HepG2 (cell line): ENCODE measurements around the gene BTBD8.

ENCODE experiments used
- HDAC6 ChIP-seq: fragments of 200-600 bp; sonication (generic); IDR thresholded peaks from 2 replicates; pipeline ENCODE4 v1.7.0; 2017; ENCODE audit warnings: mild to moderate bottlenecking, antibody characterized with exemption, low read length, low read depth
- NFIC ChIP-seq: IDR thresholded peaks from 2 replicates; pipeline ENCODE4 v1.6.1; 2012; ENCODE audit warnings: mild to moderate bottlenecking, low read length, inconsistent platforms
- NFKB2 ChIP-seq: sonication (generic); formaldehyde crosslinking; IDR thresholded peaks from 2 replicates; pipeline ENCODE4 v1.4.0; 2020; ENCODE audit warnings: missing genetic modification reagents, borderline replicate concordance
- POLR2AphosphoS5 ChIP-seq: IDR thresholded peaks from 2 replicates; pipeline ENCODE4 v1.6.1; 2012; ENCODE audit warnings: low read depth, low read length
- YY1 ChIP-seq: IDR thresholded peaks from 2 replicates; pipeline ENCODE4 v1.6.1; 2011; ENCODE audit warnings: low read length, low read depth, moderate library complexity, mild to moderate bottlenecking; ENCODE audit not compliant: insufficient read depth, insufficient replicate concordance
- ZNF207 ChIP-seq: fragments of 450-650 bp; IDR thresholded peaks from 2 replicates; pipeline ENCODE4 v1.6.1; 2016; ENCODE audit warnings: antibody characterized with exemption, borderline replicate concordance
- TF ChIP-seq, protein P1 (sequence below): sonication (generic); formaldehyde crosslinking; IDR thresholded peaks from 2 replicates; pipeline ENCODE4 v1.8.0; 2022; ENCODE audit warnings: missing genetic modification reagents, mild to moderate bottlenecking, borderline replicate concordance
- TF ChIP-seq, protein P2 (sequence below): sonication (generic); formaldehyde crosslinking; IDR thresholded peaks from 2 replicates; pipeline ENCODE4 v1.5.0; 2020; ENCODE audit warnings: mild to moderate bottlenecking, missing genetic modification reagents, moderate library complexity

DNA sequence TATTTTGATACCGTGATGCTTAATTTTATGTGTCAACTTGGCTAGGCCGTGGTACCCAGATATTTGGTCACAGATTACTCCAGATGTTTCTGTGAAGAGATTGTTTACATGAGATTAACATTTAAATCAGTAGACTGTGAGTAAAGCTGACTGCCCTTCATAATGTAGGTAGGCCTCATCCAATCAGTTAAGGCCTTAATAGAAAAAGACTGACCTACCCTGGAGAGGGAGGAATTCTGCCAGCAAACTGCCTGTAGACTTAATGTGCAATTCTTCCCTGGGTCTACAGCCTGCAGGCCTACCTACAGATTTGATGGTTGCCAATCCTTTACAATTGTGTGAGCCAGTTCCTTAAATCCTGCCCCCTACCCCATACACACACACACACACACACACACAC is 9.3 kb upstream of the BTBD8 start:
- TF ChIP-seq, protein P1, sequence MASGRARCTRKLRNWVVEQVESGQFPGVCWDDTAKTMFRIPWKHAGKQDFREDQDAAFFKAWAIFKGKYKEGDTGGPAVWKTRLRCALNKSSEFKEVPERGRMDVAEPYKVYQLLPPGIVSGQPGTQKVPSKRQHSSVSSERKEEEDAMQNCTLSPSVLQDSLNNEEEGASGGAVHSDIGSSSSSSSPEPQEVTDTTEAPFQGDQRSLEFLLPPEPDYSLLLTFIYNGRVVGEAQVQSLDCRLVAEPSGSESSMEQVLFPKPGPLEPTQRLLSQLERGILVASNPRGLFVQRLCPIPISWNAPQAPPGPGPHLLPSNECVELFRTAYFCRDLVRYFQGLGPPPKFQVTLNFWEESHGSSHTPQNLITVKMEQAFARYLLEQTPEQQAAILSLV (CRISPR knock-in tag): no peak
- TF ChIP-seq YY1 (no peak), HDAC6 (no peak), POLR2AphosphoS5 (no peak), ZNF207 (no peak), NFKB2 (CRISPR knock-in tag) (no peak), NFIC (no peak)
- TF ChIP-seq, protein P2, sequence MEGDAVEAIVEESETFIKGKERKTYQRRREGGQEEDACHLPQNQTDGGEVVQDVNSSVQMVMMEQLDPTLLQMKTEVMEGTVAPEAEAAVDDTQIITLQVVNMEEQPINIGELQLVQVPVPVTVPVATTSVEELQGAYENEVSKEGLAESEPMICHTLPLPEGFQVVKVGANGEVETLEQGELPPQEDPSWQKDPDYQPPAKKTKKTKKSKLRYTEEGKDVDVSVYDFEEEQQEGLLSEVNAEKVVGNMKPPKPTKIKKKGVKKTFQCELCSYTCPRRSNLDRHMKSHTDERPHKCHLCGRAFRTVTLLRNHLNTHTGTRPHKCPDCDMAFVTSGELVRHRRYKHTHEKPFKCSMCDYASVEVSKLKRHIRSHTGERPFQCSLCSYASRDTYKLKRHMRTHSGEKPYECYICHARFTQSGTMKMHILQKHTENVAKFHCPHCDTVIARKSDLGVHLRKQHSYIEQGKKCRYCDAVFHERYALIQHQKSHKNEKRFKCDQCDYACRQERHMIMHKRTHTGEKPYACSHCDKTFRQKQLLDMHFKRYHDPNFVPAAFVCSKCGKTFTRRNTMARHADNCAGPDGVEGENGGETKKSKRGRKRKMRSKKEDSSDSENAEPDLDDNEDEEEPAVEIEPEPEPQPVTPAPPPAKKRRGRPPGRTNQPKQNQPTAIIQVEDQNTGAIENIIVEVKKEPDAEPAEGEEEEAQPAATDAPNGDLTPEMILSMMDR (CRISPR knock-in tag): no peak
